A549 treated with DMSO at 1 μM for 4 hours (cell line): Measurements from ENCODE around the gene SOCS6. TPM values are rescaled to one million over a fixed set of nuclear protein-coding genes. Genes with fewer than 3 reads are reported as not detected.

Experiments
- total RNA-seq: library from RNA; stranded (reverse); fragments of 200-300 nt; extraction: Qiagen RNA extraction; gene quantifications from 5 replicates; pipeline ENCODE4 v1.2.3, GENCODE V29; 2022; ENCODE audit warnings: low read depth

SOCS6 gene, protein sequence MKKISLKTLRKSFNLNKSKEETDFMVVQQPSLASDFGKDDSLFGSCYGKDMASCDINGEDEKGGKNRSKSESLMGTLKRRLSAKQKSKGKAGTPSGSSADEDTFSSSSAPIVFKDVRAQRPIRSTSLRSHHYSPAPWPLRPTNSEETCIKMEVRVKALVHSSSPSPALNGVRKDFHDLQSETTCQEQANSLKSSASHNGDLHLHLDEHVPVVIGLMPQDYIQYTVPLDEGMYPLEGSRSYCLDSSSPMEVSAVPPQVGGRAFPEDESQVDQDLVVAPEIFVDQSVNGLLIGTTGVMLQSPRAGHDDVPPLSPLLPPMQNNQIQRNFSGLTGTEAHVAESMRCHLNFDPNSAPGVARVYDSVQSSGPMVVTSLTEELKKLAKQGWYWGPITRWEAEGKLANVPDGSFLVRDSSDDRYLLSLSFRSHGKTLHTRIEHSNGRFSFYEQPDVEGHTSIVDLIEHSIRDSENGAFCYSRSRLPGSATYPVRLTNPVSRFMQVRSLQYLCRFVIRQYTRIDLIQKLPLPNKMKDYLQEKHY
- total RNA-seq = 25.9 to 37.4 TPM (median 32.4 TPM) in 5 replicates

DNA sequence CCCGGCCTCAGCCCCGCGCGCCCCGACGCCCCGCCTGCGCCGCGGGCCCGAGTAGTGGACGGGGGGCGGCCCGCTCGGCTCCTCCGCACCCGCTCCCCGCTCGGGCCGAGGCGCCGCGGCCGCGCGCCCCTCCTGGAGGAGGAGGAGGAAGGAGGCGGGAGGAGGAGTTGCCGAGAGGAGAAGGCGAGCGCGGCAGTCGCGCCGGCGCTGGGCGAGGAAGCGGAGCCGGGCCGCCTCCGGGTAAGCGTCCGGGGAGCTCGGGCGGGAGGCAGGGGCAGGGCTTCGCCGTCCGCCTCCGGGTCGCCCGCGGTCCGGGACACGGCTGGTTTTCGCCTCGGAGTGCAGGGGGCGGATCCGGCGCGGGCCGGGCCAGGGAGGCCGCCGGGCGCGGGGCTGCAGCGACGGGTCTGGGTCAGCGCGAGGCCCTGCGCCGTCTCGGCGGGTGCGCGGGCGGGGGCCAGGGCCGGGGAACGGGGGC lies at the start of gene SOCS6:
SOCS6 (plus strand) TSS at position 195 of the 478 bp plus-strand sequence. CDS start 35,624 bp downstream, outside the sequence.

Other genes with a start within 250 kb of the SOCS6 start
- 4.1 to 7.3 TPM (median 6.9 TPM) in 5 replicates for gene RTTN, start 83.4 kb upstream of the SOCS6 start, total RNA-seq